K562 (cell line): ENCODE data around the gene PCP2. TPM values are rescaled to one million over a fixed set of nuclear protein-coding genes. Genes with fewer than 3 reads are reported as not detected.

ENCODE experiments used
- CBX2 ChIP-seq: fragments of 200-600 bp; sonication (generic); IDR thresholded peaks from one replicate; pipeline ENCODE4 v1.6.1; 2012; ENCODE audit warnings: mild to moderate bottlenecking, low read length, inconsistent platforms; ENCODE audit not compliant: insufficient read depth, poor library complexity, severe bottlenecking
- CREBBP ChIP-seq: IDR thresholded peaks from one replicate; pipeline ENCODE4 v1.6.1; 2012; ENCODE audit warnings: low read depth, mild to moderate bottlenecking, control low read depth, inconsistent platforms, low read length
- ELF4 ChIP-seq: fragments of 450-650 bp; formaldehyde crosslinking; IDR thresholded peaks from 2 replicates; pipeline ENCODE4 v1.4.0; 2022; ENCODE audit warnings: missing genetic modification characterization
- EWSR1 ChIP-seq: fragments of 450-650 bp; IDR thresholded peaks from 2 replicates; pipeline ENCODE4 v1.6.1; 2018; ENCODE audit warnings: borderline replicate concordance, mild to moderate bottlenecking, low read depth, moderate library complexity; ENCODE audit not compliant: partially characterized antibody
- NCOR1 ChIP-seq: fragments of 450-650 bp; IDR thresholded peaks from 2 replicates; pipeline ENCODE4 v1.6.1; 2016; ENCODE audit warnings: mild to moderate bottlenecking, moderate library complexity
- NFIC ChIP-seq: fragments of 450-650 bp; IDR thresholded peaks from 2 replicates; pipeline ENCODE4 v1.6.1; 2017; ENCODE audit warnings: mild to moderate bottlenecking, inconsistent platforms
- POLR2G ChIP-seq: fragments of 200-400 bp; formaldehyde crosslinking; IDR thresholded peaks from 2 replicates; pipeline ENCODE4 v1.6.1; 2017; ENCODE audit warnings: low read depth, mild to moderate bottlenecking, antibody characterized with exemption, low read length, moderate library complexity
- POLR3A ChIP-seq: IDR thresholded peaks from 2 replicates; pipeline ENCODE4 v1.6.1; 2011; ENCODE audit warnings: borderline replicate concordance, mild to moderate bottlenecking, moderate library complexity; ENCODE audit not compliant: insufficient read length, insufficient read depth; ENCODE audit errors: extremely low read depth
- PTTG1 ChIP-seq: fragments of 450-650 bp; IDR thresholded peaks from 2 replicates; pipeline ENCODE4 v1.6.1; 2016; ENCODE audit warnings: low read depth, mild to moderate bottlenecking, missing genetic modification characterization, missing compliant biosample characterization
- REST ChIP-seq, 2 experiments: fragments of 450-650 bp; formaldehyde crosslinking in 1 of 2; IDR thresholded peaks; 2 replicates each; pipeline versions ENCODE4 v1.4.0 to v1.6.1; 2014 to 2020; ENCODE audit warnings: mild to moderate bottlenecking in 2 of 2, borderline replicate concordance in 1 of 2, low read depth in 1 of 2
- TAF1 ChIP-seq: IDR thresholded peaks from 2 replicates; pipeline ENCODE4 v1.6.1; 2011; ENCODE audit warnings: mild to moderate bottlenecking, low read length, moderate library complexity; ENCODE audit not compliant: insufficient read depth, control insufficient read depth, severe bottlenecking; ENCODE audit errors: extremely low read depth
- WHSC1 ChIP-seq: IDR thresholded peaks from one replicate; pipeline ENCODE4 v1.6.1; 2012; ENCODE audit warnings: low read length, control low read depth, inconsistent platforms
- ZKSCAN1 ChIP-seq: fragments of 150-350 bp; IDR thresholded peaks from 2 replicates; pipeline ENCODE4 v1.6.1; 2016; ENCODE audit warnings: low read depth, low read length
- ZNF24 ChIP-seq: fragments of 450-650 bp; IDR thresholded peaks from 2 replicates; pipeline ENCODE4 v1.6.1; 2016
- ZNF347 ChIP-seq: fragments of 450-650 bp; formaldehyde crosslinking; IDR thresholded peaks from 2 replicates; pipeline ENCODE4 v1.4.0; 2020; ENCODE audit warnings: low read depth, mild to moderate bottlenecking, moderate library complexity
- ZNF695 ChIP-seq: fragments of 450-650 bp; formaldehyde crosslinking; IDR thresholded peaks from 2 replicates; pipeline ENCODE4 v1.4.0; 2020; ENCODE audit warnings: mild to moderate bottlenecking, moderate library complexity
- ZNF696 ChIP-seq: fragments of 250-450 bp; sonication (Bioruptor Pico); conservative IDR thresholded peaks from 2 replicates; pipeline ENCODE4 v1.4.0; 2020; ENCODE audit warnings: mild to moderate bottlenecking, moderate library complexity
- polyA plus RNA-seq, 8 experiments: library from polyadenylated mRNA; depleted of rRNA in 4 of 8; stranded (reverse) in 5 of 8; unstranded in 3 of 8; fragments of >200 nt; fragmentation: Nextera tagmentation in 2 of 8; fragmentation: Illumina TruSeq in 1 of 8; extraction: Ambion mirVana in 2 of 8; extraction: Trizol in 1 of 8; gene quantifications; 2 replicates each; pipeline versions ENCODE4 v1.2.1 to v1.2.3, GENCODE V29; 2011 to 2014; ENCODE audit warnings: inconsistent platforms in 1 of 8, missing spikeins in 1 of 8
- total RNA-seq, 7 experiments: library from RNA; depleted of rRNA in 6 of 7; stranded (reverse); fragments of >200 nt in 6 of 7; fragmentation: Illumina TruSeq in 2 of 7; extraction: Trizol in 2 of 7; gene quantifications; 2 replicates each; pipeline versions ENCODE4 v1.2.1 to v1.2.3, GENCODE V29; 2011 to 2021; ENCODE audit warnings: low replicate concordance in 1 of 7
- TF ChIP-seq, protein P1 (sequence below): fragments of 450-650 bp; formaldehyde crosslinking; conservative IDR thresholded peaks from 2 replicates; pipeline ENCODE4 v1.4.0; 2022; ENCODE audit warnings: mild to moderate bottlenecking, missing genetic modification characterization
- TF ChIP-seq, protein P2 (sequence below): fragments of 250-450 bp; sonication (Bioruptor Pico); IDR thresholded peaks from 2 replicates; pipeline ENCODE4 v1.8.0; 2021; ENCODE audit warnings: moderate library complexity, mild to moderate bottlenecking, inconsistent platforms

The PCP2 gene
- total and polyA plus RNA-seq, 9 of the 15 experiments (the other 6 are each of a cell fraction or from before 2014, with no cell fraction given) = 0.17 to 1.3 (median 0.49) TPM; not detected in 3

DNA sequence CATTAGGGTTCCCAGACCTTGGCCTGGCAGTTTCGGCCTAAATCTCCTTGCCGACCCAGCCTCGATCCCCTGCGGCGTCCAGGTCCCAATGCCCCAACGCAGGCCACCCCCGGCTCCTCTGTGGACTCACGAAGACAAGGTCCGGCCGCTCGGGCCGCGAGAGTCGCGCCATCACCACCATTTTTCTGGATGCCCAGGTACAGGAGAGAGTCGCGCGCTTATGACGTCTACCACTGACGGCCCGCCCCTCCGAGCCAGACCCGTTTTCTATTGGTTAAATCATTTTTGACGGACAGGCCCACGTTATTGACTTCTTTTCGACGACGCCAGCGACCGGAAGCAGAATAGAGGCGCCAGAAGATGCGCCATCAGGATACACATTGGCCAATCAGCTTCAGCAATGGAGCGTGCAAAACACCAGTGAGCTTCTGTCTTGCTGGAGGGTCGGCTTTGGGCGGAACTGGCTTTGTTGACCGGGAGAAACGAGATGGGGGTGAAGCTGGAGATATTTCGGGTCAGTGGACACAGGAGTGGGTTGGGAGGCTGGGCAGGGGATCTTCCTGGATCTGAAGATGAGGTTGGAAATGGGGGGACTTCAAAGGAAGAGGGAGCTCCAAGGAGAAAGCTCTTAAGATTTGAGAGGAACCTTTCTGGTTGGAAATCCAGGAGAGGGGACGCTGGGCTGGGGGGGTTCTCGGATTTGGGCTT is 4.0 kb downstream of the PCP2 start, which contains the start of the genes PET100 and XAB2 (continued):
- TF ChIP-seq, protein P1, sequence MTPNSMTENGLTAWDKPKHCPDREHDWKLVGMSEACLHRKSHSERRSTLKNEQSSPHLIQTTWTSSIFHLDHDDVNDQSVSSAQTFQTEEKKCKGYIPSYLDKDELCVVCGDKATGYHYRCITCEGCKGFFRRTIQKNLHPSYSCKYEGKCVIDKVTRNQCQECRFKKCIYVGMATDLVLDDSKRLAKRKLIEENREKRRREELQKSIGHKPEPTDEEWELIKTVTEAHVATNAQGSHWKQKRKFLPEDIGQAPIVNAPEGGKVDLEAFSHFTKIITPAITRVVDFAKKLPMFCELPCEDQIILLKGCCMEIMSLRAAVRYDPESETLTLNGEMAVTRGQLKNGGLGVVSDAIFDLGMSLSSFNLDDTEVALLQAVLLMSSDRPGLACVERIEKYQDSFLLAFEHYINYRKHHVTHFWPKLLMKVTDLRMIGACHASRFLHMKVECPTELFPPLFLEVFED (CRISPR knock-in tag) = no peak
- no peak for TF ChIP-seq CBX2
- no peak for TF ChIP-seq REST (IDR thresholded peaks at IDR 0.05; ENCODE audit: borderline replicate concordance)
- TF ChIP-seq REST (CRISPR knock-in tag; IDR thresholded peaks at IDR 0.05; ENCODE audit: low read depth) = no peak
- TF ChIP-seq ZNF347 = no peak
- TF ChIP-seq PTTG1 = no peak
- TF ChIP-seq, protein P2, sequence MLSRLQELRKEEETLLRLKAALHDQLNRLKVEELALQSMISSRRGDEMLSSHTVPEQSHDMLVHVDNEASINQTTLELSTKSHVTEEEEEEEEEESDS (CRISPR knock-in tag) = no peak
- TF ChIP-seq ZKSCAN1 = peak; percentile 21; the same call in 1 of the 2 replicates
- TF ChIP-seq POLR3A = no peak
- no peak for TF ChIP-seq WHSC1
- no peak for TF ChIP-seq ZNF24
- TF ChIP-seq NCOR1 = no peak
- no peak for TF ChIP-seq NFIC
- no peak for TF ChIP-seq EWSR1
- peak; percentile 86 for TF ChIP-seq POLR2G
- TF ChIP-seq TAF1 = peak; percentile 78
- TF ChIP-seq ZNF695 (CRISPR knock-in tag) = no peak
- peak; percentile 66 for TF ChIP-seq ELF4 (CRISPR knock-in tag)
- TF ChIP-seq CREBBP = no peak
- no peak for TF ChIP-seq ZNF696 (CRISPR knock-in tag)
